GM18867 (cell line): ENCODE results near the gene TRIM25.

ENCODE experiments used
- ATAC-seq: cut with Tn5 transposase; IDR thresholded peaks from one replicate; pipeline ENCODE4 v1.9.1; 2021; ENCODE audit warnings: mild to moderate bottlenecking, moderate library complexity; ENCODE audit not compliant: unreplicated experiment

TRIM25 gene

DNA sequence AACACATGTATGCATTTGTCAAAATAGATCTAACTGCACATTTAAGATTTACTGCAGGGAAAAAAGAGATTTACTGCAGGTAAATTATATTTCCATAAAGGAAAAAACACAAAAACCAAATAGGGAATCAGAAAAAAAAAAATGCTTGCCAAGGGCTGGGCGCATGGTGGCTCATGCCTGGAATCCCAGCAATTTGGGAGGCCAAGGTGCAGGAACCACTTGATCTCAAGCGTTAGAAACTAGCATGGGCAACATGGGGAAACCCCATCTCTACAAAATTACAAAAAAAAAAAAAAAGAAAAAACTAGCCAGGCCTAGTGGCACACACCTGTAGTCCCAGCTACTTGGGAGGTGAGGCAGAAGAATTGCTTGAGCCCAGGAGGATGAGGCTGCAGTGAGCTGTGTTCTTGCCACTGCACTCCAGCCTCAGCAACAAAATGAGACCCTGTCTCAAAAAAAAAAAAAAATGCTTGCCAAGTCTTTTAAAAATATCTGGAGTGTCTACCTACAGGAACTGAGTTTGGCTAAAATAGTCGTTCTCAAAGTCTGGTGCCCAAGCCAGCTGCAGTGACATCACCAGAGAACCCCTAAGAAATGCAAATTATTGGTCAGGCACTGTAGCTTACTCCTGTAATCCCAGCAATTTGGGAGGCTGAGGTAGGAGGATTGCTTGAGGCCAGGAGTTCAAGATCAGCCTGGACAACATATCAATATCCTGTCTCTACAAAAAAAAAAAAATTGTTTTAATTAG is 17.5 kb downstream of the TRIM25 start:
- ATAC-seq: no peak

DNA sequence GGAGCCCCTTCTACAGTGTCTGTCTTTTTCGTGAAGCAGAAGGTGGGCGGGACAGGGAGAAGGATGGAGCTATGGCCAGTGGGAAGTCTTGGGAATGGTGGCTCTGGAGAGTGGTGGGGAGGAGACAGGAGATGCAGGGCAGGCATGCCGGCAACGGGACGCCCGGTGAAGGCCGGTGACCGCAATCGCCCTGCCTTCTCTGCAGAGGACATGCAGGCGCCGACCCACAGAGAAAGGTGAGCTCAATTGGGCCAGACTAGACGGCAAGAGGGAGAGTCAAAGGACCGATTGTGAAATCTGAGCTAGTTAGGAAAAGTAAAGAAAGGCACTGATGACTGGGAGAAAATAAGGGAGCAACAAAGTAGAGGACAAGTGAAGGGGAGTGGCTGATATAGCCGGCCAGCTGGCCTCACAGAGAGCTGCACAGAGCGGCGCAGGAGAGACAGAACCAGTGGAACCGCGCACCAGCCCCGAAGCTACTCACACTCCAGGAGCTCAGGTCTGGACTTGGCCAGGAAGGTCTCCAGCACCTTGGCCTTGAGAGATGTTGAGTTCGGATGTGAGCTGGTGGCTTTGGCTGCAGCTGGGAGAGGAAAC is 18.9 kb downstream of the TRIM25 start:
- no peak for ATAC-seq

DNA sequence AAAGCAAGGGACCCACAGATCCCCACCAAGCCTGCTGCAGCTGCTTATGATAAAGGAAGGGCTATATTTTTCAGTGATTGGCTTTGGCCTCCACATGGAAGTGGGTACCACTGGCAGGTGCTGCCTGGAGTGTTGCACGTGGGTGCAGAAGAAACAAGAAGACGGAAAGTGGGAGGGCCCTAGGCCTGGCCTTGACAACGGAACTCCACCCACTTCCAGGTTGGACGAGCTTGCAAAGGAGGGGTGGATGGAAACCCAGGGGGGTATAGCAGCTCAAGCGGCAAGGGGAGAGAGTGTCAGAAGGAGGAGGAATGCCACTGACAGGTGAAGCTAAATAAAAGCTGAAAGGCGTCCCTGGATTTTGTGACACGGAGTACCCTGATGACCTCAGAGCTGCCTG is 20.3 kb downstream of the TRIM25 start:
- no peak for ATAC-seq

DNA sequence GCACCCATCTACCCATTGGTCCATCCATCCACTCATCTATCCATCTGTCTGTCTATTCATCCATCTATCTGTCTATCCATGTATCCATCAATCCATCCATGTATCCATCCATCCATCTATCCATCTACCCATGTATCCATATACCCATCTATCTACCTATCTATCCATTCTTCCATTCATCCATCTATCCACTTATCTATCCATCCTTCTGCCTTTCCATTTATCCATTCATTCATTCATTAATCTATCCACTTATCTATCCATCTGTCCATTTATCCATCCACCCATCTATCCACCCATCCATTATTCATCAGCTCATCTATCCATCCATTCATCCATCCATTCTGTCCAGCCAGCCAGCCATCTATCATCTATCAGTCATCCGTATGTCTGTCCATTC is 21.5 kb downstream of the TRIM25 start:
- ATAC-seq: no peak

- ATAC-seq: no peak
Observed at GRCh38 chr17:56891751-56892150, 22.1 kb downstream of the TRIM25 start.

GRCh38 chr17:56890906-56891674 is 22.8 kb downstream of the TRIM25 start:
- no peak for ATAC-seq

DNA sequence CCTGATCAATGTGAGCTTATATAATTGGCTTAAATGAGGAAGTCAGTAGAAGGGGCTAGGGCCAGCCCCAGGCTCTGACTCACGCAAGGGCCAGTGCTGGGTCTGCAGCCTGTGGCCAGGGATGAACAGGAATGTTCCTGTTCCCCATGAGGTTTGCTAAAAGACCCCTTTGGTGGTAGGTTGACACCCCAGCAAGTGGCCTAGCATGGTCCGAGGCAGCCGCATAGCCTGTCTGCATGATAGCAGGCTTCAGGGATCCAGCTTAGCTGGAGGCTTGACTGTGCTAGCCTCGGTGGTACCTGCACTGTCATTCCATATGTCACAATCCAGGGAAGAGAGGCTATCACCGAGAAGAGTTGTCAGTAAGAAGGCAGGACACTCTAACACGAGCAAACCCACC is 23.5 kb downstream of the TRIM25 start:
- no peak for ATAC-seq

DNA sequence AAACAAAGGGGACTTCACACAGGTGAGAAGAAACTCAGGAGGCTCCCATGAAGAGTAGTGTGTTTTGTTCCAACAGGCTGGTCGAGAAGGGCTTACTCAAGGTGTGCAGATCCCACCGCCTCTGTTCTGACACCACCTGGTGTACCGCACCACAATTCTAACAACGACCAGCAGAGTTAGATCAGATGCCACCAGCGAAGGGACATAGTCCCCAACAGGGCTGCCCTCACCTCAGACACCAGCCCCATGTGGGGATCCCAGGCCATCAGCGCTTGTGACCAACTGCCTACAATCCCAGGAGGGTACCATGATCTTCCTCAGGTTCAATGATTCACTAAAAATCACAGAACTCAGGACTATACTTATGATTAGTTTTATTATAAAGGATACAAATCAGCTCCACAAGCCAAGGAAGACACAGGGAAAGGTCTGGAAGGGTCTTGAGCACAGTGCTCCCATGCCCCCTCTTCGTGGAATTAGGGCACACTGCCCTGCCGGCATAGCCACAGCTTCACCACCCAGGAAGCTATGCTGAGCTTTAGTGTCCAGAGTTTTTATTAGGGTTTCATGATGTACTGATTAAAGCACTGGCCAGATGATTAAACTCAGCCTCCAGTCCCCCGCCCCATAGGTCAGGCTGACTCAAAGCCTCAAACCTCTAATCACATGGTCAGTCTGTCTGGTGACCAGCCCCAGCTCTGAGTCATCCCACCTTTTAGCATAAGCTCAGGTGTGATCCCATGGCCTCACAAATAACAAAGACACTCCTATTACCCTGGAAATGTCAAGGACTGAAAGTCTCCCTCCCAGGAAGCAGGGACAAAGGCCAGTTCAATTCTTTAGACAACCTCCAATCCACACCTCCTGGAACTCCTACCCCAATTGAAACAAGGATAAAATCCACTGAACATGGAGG is 26.0 kb downstream of the TRIM25 start:
- no peak for ATAC-seq

DNA sequence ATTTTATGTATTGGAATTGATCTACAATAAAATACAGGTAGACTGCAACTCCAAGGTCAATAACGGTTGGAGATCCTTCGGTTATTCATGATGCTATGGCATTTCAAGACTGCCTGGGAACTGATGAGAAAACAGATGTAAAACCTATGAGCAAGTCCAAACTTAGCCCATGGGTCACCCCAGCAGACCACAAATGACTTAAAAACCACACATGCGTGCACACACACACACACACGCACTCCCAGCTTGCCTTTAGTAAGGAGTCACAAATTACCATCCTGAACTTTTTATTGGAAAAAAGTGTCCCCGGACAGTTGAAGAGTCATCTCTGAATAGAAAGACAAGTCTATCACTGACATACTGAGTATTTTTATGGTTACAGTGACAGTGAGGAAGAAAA is 26.7 kb downstream of the TRIM25 start:
- no peak for ATAC-seq

GRCh38 chr17:56886288-56886731 is 27.5 kb downstream of the TRIM25 start:
- no peak for ATAC-seq

DNA sequence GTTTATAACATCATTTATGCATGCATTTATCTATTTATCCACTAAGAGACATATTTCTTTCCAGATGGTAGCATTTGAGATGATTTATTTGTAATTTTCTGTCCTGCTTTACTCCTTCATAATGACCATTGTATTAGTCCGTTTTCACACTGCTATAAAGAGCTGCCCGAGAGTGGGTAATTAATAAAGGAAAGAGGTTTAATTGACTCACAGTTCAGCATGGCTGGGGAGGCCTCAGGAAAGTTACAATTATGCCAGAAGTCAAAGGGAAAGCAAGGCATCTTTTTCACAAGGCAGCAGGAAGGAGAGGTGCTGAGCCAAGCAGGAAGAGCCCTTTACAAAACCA is 28.6 kb downstream of the TRIM25 start:
- no peak for ATAC-seq

- ATAC-seq: no peak
Observed at GRCh38 chr17:56884483-56885311, 29.2 kb downstream of the TRIM25 start.

- no peak for ATAC-seq
Observed at GRCh38 chr17:56883616-56884015, 30.2 kb downstream of the TRIM25 start.

DNA sequence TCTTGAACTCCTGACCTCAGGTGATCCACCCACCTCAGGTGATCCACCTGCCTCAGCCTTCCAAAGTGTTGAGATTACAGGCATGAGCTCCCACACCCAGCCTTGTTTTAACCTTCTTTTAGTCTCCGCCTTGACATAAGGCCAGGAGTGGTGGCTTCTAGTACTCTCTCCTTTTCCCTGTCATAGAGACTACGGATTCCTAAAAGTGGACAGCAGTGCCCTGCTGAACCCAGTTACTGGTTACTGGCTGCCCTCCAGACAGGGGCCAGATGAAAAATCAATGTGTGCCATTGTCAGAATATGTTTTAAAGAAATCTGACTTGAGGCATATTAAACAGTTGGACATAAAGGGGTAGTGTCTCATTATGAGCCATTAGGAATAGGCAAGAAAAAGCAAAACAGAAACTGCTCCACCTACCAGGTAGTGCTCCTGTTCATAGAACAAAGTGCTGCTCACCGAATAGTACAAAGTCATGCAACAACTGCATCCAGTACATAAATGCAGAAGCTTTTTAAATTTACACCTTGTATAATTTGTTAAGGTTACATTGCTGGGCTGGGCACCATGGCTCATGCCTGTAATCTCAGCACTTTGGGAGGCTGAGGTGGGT is 32.1 kb downstream of the TRIM25 start:
- ATAC-seq: no peak

DNA sequence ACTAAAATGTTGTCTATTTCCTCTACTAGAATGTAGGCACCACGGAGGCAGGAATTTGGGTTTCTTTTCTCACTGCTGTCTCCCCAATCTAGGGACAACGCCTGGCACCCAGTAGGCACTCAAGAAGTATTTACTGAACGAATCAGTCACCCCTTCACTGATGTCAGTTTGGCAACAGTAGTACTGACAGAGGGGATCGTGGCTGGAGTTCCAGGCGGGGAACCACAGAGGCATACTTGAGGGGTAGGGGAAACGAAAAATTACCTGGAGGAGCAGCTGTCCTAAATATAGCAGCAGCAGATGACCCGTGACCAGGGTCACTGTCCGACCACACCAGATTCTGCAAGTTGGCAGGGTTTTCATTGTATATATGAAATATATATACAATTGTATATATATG is 33.3 kb downstream of the TRIM25 start:
- ATAC-seq: no peak

DNA sequence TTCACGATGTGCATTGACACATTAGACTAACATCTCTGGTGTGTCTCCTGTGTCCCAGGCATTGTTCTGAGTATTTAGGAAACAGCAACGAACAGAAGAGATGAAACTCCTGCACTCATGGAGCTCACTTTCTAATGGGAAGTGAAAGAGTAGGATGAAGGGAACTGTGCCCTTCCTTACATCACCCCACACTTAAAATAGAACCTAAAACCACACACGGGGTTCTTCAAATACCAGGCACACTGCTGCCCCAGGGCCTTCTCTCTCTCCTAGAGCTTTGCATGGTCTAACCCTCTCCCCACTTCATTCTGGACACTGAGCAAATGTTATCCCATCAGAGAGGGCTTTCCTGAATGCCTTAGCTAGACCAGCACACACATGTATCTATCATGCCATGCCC is 33.7 kb downstream of the TRIM25 start:
- ATAC-seq: no peak

GRCh38 chr17:56879280-56879679 is 34.6 kb downstream of the TRIM25 start:
- no peak for ATAC-seq

GRCh38 chr17:56876766-56877179 is 37.1 kb downstream of the TRIM25 start:
- ATAC-seq: no peak

DNA sequence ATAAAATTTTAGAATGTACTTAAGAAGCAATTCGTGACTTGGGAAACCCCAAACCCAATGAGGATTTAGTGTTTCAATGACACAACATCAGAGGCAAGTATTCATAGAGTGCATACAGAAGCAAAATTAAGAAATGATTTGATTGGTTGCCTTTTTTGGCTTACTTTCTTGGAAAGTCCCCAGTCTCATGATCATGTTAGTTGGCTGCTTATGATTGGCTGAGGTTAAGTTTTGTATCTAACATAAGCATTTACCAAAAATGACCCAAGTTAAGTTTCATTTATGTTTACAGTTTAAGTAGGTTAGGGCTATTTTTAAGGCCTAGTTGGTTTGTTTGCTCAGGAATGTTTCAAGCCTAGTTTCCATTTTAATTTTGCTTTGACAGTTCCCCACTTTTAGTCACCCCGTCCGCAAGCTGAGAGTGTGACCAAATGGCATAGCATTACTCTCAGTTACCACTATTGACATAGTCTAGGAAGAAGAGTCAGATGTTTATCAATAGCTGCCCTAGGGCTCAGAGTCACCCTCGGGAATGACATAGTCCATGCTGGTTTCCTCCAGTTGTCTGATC is 43.7 kb downstream of the TRIM25 start:
- ATAC-seq: peak; percentile 78
